ENCODE results near the gene ENOX1.

- TF ChIP-seq, protein P1, sequence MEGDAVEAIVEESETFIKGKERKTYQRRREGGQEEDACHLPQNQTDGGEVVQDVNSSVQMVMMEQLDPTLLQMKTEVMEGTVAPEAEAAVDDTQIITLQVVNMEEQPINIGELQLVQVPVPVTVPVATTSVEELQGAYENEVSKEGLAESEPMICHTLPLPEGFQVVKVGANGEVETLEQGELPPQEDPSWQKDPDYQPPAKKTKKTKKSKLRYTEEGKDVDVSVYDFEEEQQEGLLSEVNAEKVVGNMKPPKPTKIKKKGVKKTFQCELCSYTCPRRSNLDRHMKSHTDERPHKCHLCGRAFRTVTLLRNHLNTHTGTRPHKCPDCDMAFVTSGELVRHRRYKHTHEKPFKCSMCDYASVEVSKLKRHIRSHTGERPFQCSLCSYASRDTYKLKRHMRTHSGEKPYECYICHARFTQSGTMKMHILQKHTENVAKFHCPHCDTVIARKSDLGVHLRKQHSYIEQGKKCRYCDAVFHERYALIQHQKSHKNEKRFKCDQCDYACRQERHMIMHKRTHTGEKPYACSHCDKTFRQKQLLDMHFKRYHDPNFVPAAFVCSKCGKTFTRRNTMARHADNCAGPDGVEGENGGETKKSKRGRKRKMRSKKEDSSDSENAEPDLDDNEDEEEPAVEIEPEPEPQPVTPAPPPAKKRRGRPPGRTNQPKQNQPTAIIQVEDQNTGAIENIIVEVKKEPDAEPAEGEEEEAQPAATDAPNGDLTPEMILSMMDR (optimal IDR thresholded peaks at IDR 0.05 in 1 of 3, IDR thresholded peaks at IDR 0.05 in 1 of 3, conservative IDR thresholded peaks at IDR 0.05 in 1 of 3; ENCODE audit: extremely low read depth in 1 of 3, insufficient read depth in 2 of 3, low read length in 3 of 3): no peak
- no peak for TF ChIP-seq EZH2 (IDR thresholded peaks at IDR 0.05; ENCODE audit: low read length)
Measured at GRCh38 chr13:43422116-43422515, 364.7 kb downstream of the ENOX1 start.

Data from keratinocyte (primary cell).